Measurements from ENCODE around the gene NBAS. TPM values are rescaled to one million over a fixed set of nuclear protein-coding genes. Genes with fewer than 3 reads are reported as not detected.

Gene NBAS
- total and polyA plus RNA-seq, 9 of the 15 experiments (the other 6 are each of a cell fraction or from before 2014, with no cell fraction given): 15.3 to 94.4 (median 69.9) TPM

GRCh38 chr2:15556311-15556930 is 4.7 kb downstream of the NBAS start (continued):
- TF ChIP-seq ZNF609 (CRISPR knock-in tag; IDR thresholded peaks at IDR 0.05; ENCODE audit: borderline replicate concordance) (no peak), NR1H2 (CRISPR knock-in tag; IDR thresholded peaks at IDR 0.05) (no peak), MIER1 (IDR thresholded peaks at IDR 0.05; ENCODE audit: low read depth) (no peak), ZBTB49 (CRISPR knock-in tag; IDR thresholded peaks at IDR 0.05; ENCODE audit: borderline replicate concordance) (no peak), USF2 (CRISPR knock-in tag; IDR thresholded peaks at IDR 0.05) (no peak), ZNF695 (CRISPR knock-in tag; IDR thresholded peaks at IDR 0.05) (no peak), SMARCB1 (IDR thresholded peaks at IDR 0.05; ENCODE audit: insufficient read length, low read depth) (peak; percentile 43), NFE2 (IDR thresholded peaks at IDR 0.05; ENCODE audit: low read depth) (peak; percentile 90), ZSCAN29 (IDR thresholded peaks at IDR 0.05) (no peak), DLX4 (CRISPR knock-in tag; IDR thresholded peaks at IDR 0.05) (no peak), MYNN (IDR thresholded peaks at IDR 0.05) (0 out of 2 replicates have a peak, but pooled peaks have one; percentile 14), MYNN (CRISPR knock-in tag; IDR thresholded peaks at IDR 0.05) (no peak), RREB1 (CRISPR knock-in tag; IDR thresholded peaks at IDR 0.05) (no peak), TBL1XR1 (IDR thresholded peaks at IDR 0.05; ENCODE audit: low read length in 2 of 2) (peak in 1 of 2 experiments; percentile 91; a peak in 2 of 4 replicates)

All from K562 (cell line).